Suprapubic skin (tissue), 4 donors: ENCODE results near the gene SRSF8.

ENCODE experiments used
- CTCF ChIP-seq, 2 donors: fragments of 200-600 bp in 1 of 2; fragments of 450-650 bp in 1 of 2; sonication (generic) in 1 of 2; IDR thresholded peaks; one replicate each; pipeline ENCODE4 v1.5.1; 2016 to 2019; ENCODE audit warnings: antibody characterized with exemption in 2 of 2, mild to moderate bottlenecking in 1 of 2, moderate library complexity in 1 of 2
- EP300 ChIP-seq: sonication (generic); formaldehyde crosslinking; IDR thresholded peaks from one replicate; pipeline ENCODE4 v1.6.1; 2017; ENCODE audit warnings: antibody characterized with exemption
- POLR2A ChIP-seq, 2 donors: fragments of 450-650 bp; IDR thresholded peaks; one replicate each; pipeline ENCODE4 v1.6.1; 2017; ENCODE audit warnings: antibody characterized with exemption in 2 of 2, mild to moderate bottlenecking in 2 of 2, moderate library complexity in 2 of 2
- POLR2AphosphoS5 ChIP-seq, 3 donors: sonication (generic); formaldehyde crosslinking; IDR thresholded peaks; one replicate each; pipeline ENCODE4 v1.6.1; 2017; ENCODE audit warnings: antibody characterized with exemption in 3 of 3

- TF ChIP-seq EP300 (no peak), POLR2A (IDR thresholded peaks at IDR 0.05) (no peak), CTCF (IDR thresholded peaks at IDR 0.05) (no peak), POLR2AphosphoS5 (IDR thresholded peaks at IDR 0.05) (no peak)
Measured at GRCh38 chr11:95097209-95097608, 30.5 kb downstream of the SRSF8 start.
